GM18909 (cell line): Measurements from ENCODE around the gene CIP2A.
A peak's percentile ranks its signal among the peaks of the same experiment; 100 is the strongest.
"Not testable (repeated sequence)": the region's sequence is repeated elsewhere in the genome, so short reads cannot be mapped to it uniquely, and the experiment has no call there.

ENCODE experiments used
- ATAC-seq: cut with Tn5 transposase; IDR thresholded peaks from one replicate; pipeline ENCODE4 v1.9.1; 2021; ENCODE audit warnings: mild to moderate bottlenecking; ENCODE audit not compliant: unreplicated experiment, poor library complexity

CIP2A gene

DNA sequence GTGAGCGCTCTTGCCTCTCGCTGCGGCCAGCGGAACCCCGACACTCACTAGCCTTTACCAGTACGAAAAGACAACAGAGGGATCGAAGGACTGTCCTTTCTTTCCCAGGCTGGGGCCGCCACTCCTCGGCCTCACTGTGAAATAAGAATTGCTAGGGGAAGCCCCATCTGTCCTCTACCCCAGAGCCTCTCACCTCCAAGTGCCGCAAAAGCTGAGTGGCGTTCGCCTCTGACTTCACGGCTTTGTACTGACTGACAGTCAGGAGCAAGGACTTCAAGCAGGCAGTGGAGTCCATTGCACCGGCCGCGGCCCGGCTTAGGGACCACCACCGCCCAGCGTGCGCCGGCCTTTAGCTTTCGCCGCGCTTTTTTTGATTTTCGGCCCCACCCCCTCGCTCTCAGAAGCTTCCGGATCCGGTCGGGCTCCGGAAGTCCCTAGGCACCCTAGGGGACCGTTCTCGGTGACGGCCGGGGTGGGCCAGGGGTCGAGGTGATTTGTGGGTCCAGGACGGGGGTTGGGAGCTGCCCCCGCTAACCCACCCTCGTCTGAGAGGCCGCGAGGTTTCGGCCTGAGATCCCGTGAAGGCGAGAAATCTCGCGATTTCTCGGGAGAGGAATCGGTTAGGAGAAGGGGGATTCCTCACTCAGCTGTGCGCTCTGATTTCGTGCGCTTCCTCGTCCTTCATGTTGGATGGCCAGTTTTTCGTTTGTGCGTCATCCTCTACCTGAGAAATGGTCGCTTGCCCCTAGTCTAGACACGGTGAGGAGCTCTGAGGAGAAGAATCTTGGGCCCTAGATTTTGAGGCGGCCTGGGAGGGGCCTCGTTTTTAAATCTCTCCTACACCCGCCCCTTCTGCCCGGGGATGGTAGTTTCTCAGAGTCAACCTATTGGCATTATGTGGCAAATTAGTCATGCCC lies at the start of gene CIP2A, which contains the start of gene DZIP3:
Gene CIP2A, minus strand, starts transcription at position 358 of the 917 bp plus-strand sequence. Its CDS starts 63 bp downstream, at position 295.
Gene DZIP3, plus strand, starts transcription at position 642 of the 917 bp plus-strand sequence. CDS start 15,685 bp downstream, outside the sequence.
- ATAC-seq: peak; percentile 96

DNA sequence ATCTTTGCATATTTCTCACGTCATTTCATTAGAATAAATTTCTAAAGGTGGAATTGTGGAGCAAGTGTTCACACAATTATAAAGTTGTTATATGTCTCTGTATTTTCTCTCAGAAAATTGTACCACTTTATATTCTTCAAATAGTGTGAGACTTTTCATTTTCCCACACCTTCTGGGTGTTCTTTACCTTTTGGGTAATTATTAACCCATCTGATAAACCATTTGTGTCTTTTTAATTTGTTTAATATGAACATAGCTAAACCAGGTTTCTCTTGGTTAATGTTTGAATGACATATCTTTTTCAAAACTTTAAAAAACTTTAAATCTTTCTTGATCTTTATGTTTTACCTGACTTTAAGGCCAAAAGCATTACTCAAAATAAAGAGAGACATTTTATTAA lies 40.7 kb upstream of the CIP2A start:
- no peak for ATAC-seq

DNA sequence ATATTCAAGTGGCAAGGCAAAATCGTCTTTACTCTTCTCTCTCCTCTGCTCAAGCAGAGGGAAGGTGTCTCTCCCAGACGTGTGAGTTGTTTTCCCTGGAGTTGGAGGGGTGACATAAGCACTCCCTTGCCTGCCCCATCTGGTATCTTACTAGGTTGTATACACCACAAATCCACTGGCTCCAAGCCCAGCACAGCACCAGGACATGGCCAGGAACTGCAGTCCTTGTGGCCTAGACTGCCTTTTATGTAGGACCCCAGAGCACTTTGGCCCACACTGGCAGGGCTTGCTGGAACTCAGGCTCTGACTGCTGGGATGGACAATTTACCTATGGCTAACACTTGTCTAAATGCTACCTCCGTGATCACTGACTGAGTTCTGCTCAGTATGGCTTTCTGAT lies 34.3 kb upstream of the CIP2A start:
- ATAC-seq: no peak

DNA sequence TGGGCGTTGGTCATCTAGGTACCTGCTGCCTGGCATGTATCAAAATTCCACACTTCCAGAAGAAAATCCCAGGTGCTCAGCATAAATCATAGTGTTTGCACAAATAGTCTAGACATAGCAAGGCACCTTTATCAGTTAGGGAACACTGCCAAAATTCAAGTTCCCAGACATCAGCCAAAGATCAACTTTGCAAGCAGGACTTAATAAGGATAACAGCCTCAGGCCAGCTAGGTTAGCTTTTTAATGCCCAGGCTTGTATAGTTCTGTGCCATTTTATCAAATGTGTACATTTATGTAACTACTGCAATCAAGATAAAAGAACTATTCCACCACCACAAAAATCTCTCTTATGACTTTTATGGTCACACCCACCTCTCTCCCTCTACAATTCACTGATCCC lies 31.0 kb upstream of the CIP2A start:
- ATAC-seq: no peak

DNA sequence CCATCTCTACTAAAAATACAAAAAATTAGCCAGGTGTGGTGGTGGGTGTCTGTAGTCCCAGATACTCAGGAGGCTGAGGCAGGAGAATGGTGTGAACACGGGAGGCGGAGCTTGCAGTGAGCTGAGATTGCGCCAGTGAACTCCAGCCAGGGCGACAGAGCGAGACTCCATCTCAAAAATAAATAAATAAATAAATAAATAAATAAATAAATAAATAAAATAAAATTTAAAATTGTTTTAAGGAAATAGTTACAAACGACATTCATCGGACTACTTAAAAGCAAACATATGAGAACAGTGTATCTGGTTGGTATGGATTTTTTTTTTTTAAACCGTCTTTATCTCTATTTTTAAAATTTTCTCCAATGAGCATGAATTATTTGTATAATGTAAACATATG lies 26.9 kb upstream of the CIP2A start:
- ATAC-seq: not testable (repeated sequence)

DNA sequence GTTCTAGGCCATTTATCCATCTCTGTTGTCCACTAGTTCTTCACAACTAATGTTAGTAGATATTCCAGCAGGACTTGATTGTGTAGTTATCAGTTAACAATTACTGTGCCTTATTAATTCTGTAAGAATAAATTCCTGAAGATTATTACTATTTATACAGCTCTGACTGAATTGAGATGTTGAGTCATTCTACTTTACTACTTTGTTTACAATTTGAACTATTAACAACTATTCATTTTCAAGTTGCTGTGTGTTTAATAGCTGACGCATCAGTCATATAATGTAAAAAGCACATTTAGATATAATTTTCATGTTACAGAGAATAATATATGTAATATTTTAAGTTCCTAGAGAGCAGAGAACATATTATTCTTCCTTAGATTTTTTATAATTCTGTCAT lies 21.4 kb upstream of the CIP2A start:
- no peak for ATAC-seq

DNA sequence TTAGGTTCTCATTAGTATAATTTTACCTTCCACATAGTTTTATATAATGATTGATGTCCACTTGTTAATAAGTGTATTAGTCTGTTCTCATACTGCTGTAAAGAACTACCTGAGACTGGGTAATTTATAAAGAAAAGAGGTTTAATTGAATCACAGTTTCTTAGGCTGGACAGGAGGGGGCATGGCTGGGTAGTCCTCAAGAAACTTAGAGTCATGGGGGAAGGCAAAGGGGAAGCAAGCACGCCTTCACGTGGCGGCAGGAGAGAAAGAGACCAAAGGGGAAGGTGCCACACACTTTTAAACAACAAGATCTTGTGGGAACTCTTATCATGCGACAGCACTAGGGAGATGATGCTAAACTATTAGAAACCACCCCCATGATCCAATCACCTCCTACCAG lies 19.5 kb upstream of the CIP2A start:
- no peak for ATAC-seq

DNA sequence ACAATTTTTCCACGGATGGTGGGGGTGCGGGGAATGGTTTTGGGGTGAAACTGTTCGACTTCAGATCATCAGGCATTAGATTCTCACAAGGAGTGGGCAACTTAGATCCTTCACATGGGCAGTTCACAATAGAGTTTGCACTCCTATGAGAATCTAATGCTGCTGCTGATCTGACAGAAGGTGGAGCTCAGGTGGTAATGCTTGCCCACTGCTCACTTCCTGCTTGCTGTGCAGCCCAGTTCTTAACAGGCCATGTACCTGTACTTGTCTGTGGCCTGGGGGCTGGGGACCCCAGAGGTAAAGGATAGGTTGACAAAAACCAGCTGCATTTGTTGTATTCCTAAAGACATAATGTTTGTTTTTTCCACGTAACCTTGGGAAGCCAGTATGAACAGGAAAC lies 16.3 kb upstream of the CIP2A start:
- no peak for ATAC-seq

DNA sequence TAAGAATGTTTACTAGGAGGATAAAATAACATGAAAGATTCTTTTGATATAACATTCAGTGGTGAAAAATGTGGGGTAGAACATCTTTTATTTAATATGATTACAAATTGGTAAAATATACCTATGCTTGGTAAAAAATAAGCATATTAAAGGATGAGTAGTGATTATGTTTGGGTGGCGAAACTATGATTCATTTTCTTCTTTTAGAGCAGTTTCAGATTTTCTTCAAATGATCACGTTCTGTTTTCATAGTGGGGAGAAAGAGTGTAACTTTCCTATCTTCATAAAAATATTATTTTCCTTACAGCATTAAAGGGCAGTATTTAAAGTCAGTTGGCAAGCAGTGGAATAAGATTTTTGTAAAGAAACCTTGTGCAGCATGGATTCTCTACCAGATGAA lies 15.8 kb upstream of the CIP2A start:
- no peak for ATAC-seq

DNA sequence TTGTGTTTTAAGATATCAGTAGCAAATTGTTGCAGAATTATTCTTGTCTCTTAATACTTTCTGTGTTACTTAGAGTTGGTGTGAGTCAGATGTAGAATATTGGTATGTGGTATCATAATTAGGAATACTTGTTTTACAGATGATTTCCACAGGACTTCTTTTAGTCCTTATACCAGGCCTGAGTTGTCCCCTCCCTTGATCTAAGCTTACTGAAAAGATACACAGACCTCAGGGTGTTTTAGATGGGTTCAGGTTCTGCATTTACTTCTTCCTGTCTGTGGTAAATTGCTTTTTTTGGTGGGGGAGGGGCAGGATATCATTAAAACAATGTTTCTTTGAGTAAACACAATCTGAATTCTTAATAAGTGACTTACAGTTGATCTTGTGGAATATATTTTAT lies 14.5 kb upstream of the CIP2A start:
- no peak for ATAC-seq

DNA sequence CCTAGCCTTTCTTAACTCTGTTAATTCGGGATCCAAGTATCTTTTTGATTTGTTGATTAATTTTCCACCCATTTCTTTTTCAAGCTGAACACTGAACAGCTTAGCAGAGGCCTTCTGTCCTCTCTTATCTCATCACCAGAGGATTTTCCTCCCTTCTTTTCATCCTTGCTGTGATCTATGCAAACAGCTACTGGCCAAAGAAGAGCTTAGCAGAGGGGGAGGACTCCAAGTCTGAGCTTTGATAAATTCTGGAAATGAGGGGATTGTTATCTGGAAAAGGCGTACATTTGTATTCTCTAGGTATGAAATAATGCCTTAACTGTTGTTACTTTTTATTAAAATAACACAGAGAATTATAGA lies 13.7 kb upstream of the CIP2A start:
- ATAC-seq: no peak

DNA sequence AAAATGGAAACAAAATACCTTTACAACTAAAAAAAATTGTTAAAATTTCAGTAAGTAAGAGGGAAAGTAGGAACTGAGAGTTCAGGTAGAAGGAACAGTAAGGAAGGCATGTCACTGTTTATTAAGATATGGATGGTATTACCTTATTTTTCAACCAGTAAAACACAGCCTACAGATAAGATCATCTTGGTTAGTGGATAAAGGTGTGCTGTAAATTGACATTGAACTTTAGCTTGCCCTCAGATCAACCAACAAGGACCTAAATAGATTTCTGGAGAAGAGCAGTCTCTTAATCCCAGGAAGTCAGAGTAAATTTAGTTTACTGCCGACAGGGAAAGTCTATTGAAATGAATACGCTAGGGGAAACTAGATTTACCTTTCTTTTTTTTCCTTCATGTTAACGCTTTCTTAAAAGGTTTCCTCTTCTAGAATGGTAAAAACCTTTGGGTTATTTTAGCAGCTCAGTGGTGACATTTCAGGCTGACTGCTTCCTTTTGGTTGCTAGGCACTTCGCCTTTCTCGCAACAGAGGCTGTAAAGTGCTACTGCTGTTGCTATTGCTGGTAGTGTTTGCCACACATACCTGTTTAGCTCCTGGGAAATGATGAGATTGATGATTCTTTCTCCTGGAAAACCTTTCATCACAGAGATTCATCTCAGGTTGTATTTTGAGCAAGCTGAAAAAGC lies 13.2 kb upstream of the CIP2A start:
- peak; percentile 73 for ATAC-seq

DNA sequence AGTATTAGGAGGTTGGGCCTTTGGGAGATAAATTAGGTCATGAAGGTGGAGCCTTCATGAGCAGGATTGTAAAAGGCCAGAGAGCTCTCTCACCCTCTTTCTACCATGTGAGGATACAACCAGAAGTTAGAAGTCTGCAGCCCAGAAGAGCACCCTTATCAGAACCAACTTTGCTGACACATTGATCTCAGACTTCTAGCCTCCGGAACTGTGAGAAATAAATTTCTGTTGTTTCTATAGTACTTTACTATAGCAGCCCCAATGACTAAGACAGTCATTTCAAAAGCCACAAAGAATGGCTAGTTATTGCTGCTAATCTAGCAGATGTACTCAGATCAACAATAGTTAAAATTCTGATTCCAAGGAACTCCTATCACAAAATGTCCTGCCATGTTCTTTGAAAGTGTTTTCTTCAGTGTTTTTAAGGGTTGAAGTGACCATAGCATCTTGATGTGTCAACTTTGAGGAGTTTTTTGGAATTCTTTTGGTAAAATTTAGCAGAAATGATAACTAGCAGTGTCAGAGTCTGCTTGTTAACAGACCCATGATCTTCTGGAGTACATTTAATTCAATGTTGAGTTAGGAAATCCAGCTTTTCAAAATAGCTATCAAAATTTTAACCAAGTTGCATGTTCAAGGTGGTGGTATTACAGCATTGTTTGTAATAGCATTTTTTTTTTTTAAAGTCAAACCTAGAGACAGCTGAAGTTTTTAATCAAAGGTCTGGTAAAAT lies 10.6 kb upstream of the CIP2A start:
- no peak for ATAC-seq

DNA sequence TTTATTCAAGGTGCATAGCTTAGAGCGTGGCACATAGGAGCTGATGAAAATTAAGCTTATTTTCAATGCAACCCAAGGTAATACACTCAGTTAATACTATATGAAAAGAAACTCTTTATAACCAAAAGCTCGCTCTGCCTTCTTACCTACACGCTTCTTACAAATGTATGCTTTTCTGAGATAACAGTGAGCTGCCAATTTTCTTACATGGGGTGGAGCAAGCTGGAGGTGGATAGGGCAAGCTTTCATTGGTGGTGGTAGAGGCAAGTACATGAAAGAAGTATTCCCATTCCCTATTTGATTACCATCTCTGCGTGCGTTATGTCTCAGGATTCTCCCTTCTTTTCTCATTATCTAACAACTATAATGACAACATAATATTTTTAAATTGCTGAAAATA lies 9.1 kb upstream of the CIP2A start:
- ATAC-seq: no peak

DNA sequence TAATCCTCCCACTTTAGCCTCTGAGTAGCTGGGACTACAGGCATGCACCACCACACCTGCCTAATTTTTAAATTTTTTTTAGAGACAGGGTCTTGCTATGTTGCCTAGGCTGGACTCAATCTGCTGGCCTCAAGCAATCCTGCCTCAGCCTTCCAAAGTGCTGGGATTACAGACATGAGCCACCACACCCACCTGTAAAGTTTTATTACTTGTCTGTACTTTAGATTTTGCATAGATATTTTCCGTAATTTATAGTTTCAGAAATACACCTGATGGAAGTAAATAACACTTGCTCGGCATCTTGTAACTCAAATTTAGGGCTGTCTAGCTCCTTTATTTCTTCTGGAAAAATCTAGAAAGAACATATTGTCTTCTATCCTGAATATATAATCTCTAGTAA lies 6.1 kb upstream of the CIP2A start:
- no peak for ATAC-seq

DNA sequence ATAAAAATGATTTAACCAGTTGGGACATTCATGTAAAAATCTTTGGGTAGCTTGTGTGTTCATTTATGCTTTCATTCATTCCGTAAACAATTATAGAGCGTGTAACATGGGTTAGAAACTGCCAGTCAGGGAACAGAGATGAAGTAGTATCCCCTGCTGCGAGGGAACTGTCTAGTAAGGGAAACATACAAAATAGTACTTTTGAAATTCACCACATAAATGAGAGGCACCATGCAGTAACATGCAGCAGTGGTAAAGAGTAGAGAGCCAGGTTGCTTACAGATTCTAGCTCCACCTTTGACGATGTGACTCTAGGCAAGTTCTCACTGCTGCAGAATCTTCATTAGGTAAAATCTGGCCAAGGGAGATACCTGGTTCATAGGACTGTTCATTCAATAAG lies 1.2 kb upstream of the CIP2A start:
- no peak for ATAC-seq

DNA sequence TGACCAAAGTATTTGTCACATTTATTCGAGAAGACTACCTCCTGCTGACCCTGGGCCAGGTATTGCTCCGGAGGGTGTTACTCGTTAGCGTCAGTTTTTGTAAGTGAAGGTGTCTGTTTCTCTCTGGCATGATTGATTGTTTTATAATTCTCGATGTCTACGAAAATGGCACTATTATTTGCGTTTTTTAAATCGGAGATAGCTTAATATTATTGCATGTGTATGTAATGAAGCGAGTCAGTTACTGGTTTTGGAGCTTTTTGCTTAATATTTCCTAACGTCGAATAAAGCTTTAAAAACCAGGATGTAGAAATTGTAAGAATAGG lies 723 bp upstream of the CIP2A start:
- ATAC-seq: no peak

DNA sequence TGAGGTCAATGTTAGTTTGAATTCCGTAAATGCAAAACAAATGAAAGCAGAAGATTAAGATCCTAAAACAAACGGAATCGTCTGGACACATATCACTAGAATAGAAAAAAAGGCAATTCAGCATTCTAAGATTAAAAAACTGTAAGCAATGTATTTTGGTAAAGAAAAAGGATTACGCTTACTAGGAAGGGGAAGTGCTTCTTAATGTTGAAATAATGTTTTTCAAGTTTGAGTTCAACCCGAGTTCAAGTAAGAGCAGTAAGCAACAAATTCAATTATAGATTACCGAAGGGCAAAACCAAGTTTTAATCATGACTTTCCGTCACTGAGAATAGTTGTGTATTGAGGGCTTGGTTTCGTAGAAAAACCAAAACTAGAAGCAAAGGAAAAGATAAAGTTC lies 637 bp downstream of the CIP2A start:
- no peak for ATAC-seq

DNA sequence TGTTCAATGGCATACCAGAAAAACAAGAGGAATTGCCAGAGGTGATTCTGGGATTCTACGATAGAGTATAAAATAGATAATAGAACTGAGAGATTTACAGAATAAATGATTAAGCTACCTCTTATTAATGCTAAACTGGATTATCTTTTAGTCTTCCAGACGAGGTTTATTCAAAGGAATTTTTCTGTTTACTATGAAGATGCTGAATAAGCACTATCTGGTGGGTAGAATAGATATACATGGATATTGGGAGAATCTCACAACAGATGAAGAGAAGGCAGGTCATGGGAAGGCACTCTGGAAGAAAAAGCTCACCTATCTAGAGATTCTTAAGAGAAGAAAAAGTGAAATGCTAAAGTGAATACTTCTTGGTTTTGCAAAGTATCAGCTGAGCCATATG lies 11.2 kb downstream of the CIP2A start:
- ATAC-seq: no peak

DNA sequence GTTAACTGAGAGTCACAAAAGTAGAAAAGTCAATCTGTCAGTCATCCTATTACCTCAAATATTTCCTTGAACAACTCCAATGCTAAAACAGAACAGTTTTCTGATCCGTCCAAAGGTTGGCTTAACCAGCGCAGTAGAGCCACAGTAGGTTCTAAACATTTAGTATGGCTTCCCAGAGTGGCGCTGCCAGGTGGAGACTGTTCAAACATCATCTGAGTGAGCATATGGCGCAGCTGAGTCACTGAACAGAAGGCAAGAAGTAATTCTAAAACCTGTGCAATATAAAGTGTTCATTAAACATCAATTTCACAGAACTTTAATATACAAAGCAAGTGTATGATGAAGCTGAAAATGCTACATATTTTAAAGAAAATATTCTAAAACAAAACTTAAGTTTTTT lies 19.9 kb downstream of the CIP2A start:
- ATAC-seq: no peak

DNA sequence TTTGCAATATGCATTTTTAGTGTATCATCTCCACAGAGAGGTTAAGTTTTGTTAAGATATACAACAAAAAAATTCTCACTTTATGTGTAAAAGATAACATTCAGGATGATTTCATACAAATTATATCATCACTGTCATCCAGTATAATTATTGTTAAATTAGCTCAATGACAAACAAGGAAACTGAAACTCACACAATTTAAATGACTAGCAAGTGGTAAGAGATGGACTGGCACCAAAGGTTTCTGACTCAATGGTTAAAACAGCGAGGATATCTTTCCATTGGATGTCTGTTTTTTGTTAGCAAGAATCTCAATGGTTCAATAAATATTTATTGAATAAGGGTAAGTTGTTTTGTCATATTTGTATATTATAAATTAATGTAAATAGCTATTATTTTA lies 22.6 kb downstream of the CIP2A start:
- no peak for ATAC-seq
